GM19372 (cell line): ENCODE data around the gene KLK3.

Source experiments
- ATAC-seq: cut with Tn5 transposase; IDR thresholded peaks from one replicate; pipeline ENCODE4 v1.9.1; 2021; ENCODE audit warnings: mild to moderate bottlenecking, low read depth, moderate library complexity; ENCODE audit not compliant: unreplicated experiment

Gene KLK3

GRCh38 chr19:50896591-50897190 is 42.0 kb downstream of the KLK3 start:
- peak; percentile 92 for ATAC-seq

GRCh38 chr19:50897191-50897607 is 42.5 kb downstream of the KLK3 start:
- peak; percentile 23 for ATAC-seq

- ATAC-seq = no peak
Observed at GRCh38 chr19:50897612-50898011, 42.9 kb downstream of the KLK3 start.

GRCh38 chr19:50898018-50898417 is 43.3 kb downstream of the KLK3 start:
- no peak for ATAC-seq

- no peak for ATAC-seq
Observed at GRCh38 chr19:50899569-50899968, 44.9 kb downstream of the KLK3 start.

DNA sequence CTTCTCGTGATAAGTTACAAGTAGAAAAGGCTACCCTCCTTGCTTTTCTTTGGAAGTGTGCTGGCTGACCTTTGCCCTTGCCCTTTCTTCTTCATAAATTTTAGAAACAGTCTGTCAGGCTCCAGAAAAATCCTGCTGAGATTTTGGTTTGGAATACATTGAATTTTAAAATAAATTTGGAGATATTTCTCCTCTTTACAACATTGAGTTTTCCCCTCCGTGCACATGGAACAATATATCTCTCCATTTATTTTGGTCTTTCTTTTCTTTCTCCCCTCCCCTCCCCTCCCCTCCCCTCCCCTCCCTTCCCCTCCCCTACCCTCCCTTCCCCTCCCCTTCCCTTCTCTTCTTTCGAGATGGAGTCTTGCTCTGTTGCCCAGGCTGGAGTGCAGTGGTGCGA is 47.9 kb downstream of the KLK3 start:
- ATAC-seq = no peak

- ATAC-seq = no peak
Observed at GRCh38 chr19:50906217-50906616, 51.5 kb downstream of the KLK3 start.

- ATAC-seq = no peak
Observed at GRCh38 chr19:50908336-50908735, 53.6 kb downstream of the KLK3 start.

- peak; percentile 57 for ATAC-seq
Observed at GRCh38 chr19:50909240-50910070, 54.7 kb downstream of the KLK3 start.
